Naive B cell (primary cell): ENCODE data around the gene PPP2R5C. TPM values are rescaled to one million over a fixed set of nuclear protein-coding genes. Genes with fewer than 3 reads are reported as not detected.
A peak's percentile ranks its signal among the peaks of the same experiment; 100 is the strongest.
"Not testable (repeated sequence)": the region's sequence is repeated elsewhere in the genome, so short reads cannot be mapped to it uniquely, and the experiment has no call there.

Experiments used
- ATAC-seq, 2 donors: fragments of 150-1000 bp; cut with Tn5 transposase; 2 replicates each; pipeline ENCODE4 v1.10.0; 2021; ENCODE audit warnings: low read depth in 2 of 2, mild to moderate bottlenecking in 2 of 2, moderate library complexity in 2 of 2
- DNase-seq: peaks from one replicate; pipeline ENCODE4 v3.0.0; 2022
- H3K27ac Mint-ChIP-seq, 6 donors: one replicate each; pipeline ENCODE4 v1.8.0; 2020 to 2022; ENCODE audit warnings: mild to moderate bottlenecking in 6 of 6, mixed read lengths in 6 of 6, moderate library complexity in 5 of 6, inconsistent platforms in 2 of 6
- H3K27me3 Mint-ChIP-seq, 3 donors: one replicate each; pipeline ENCODE4 v1.8.0; 2021 to 2022; ENCODE audit warnings: mixed read lengths in 3 of 3, mild to moderate bottlenecking in 1 of 3
- H3K36me3 Mint-ChIP-seq, 2 donors: one replicate each; pipeline ENCODE4 v1.8.0; 2020 to 2022; ENCODE audit warnings: mixed read lengths in 2 of 2, inconsistent platforms in 1 of 2, mild to moderate bottlenecking in 1 of 2
- H3K4me1 Mint-ChIP-seq, 3 donors: one replicate each; pipeline ENCODE4 v1.8.0; 2020 to 2022; ENCODE audit warnings: mixed read lengths in 3 of 3, inconsistent platforms in 1 of 3, mild to moderate bottlenecking in 1 of 3, moderate library complexity in 1 of 3
- H3K4me3 Mint-ChIP-seq, 8 donors: one replicate each; pipeline ENCODE4 v1.8.0; 2020 to 2022; ENCODE audit warnings: mild to moderate bottlenecking in 8 of 8, mixed read lengths in 8 of 8, moderate library complexity in 8 of 8, inconsistent platforms in 2 of 8
- H3K9me3 Mint-ChIP-seq, 7 donors: one replicate each; pipeline ENCODE4 v1.8.0; 2020 to 2022; ENCODE audit warnings: mixed read lengths in 7 of 7, mild to moderate bottlenecking in 5 of 7, inconsistent platforms in 2 of 7, moderate library complexity in 1 of 7
- polyA plus RNA-seq, 6 donors: library from polyadenylated mRNA; unstranded; fragments of 300-500 nt; fragmentation: Illumina TruSeq; gene quantifications; one replicate each; pipeline ENCODE4 v1.2.3, GENCODE V29; 2021; ENCODE audit warnings: low read depth in 6 of 6

Gene PPP2R5C
- polyA plus RNA-seq, 6 donors from 2014 or later: 64.5 to 117 (median 92.9) TPM

DNA sequence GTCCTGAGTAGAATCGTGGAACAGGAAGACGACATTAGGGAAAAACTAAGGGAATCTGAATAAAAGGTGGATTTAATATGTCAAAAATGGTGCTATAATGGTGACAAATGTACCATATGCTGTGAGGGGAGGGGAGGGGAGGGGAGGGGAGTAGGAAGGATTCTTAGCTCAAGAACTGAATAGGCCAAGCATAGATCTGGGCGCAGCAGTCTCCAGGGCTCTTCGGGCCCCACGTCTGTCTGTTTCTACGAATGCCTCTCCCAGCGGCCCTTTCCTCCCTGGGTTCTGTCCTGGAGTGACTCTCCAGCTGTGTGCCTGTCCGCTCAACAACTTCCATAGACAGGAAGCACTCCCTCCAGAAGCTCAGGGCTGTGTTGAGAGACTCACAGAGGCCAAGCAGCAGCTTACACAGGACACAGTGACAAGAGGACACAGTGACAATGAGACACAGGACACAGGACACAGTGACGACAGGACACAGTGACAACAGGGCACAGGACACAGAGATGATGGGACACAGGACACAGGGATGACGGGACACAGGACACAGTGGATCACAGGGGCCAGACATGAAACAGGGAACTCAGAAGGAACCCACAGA, 42.4 kb upstream of the PPP2R5C start:
- no peak for DNase-seq
- peaks cover 0 to 7% of the 10 kb centered on the region in 2 donors for H3K36me3 Mint-ChIP-seq
- H3K4me1 Mint-ChIP-seq: peaks cover 10 to 15% (median 15%) of the 10 kb centered on the region in 3 donors
- no peak for ATAC-seq
- peaks cover 27 to 52% (median 34%) of the 10 kb centered on the region in 3 donors for H3K27me3 Mint-ChIP-seq
- no peak overlapping the region for H3K4me3 Mint-ChIP-seq
- peaks cover 0 to 3% (median 0%) of the 10 kb centered on the region in 7 donors for H3K9me3 Mint-ChIP-seq
- H3K27ac Mint-ChIP-seq: no peak overlapping the region

DNA sequence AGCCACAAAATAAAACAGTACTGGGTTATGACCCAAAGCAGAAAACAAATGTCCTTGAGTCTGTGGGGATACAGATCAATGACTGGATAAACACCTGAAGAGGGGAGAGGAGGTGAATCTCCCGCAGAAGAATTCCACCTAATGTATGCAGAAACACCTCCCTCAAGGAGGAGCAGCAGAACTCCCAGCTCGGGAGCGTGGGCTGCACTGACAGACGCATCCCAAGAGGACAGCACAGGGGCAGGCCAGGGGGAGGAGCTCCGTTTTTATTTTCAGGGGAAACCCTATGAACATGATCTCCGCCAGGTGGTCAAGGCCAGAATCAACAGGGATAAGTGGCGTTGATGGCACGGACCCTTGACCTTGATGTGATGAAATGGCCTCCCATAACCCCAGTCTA, 41.8 kb upstream of the PPP2R5C start:
- peaks cover 0 to 2% (median 0%) of the 10 kb centered on the region in 7 donors for H3K9me3 Mint-ChIP-seq
- H3K27me3 Mint-ChIP-seq: peaks cover 23 to 52% (median 34%) of the 10 kb centered on the region in 3 donors
- ATAC-seq: no peak
- peak overlapping the region in 1 of 8 donors; percentile 13 for H3K4me3 Mint-ChIP-seq
- peaks cover 0 to 7% of the 10 kb centered on the region in 2 donors for H3K36me3 Mint-ChIP-seq
- peaks cover 10 to 15% (median 15%) of the 10 kb centered on the region in 3 donors for H3K4me1 Mint-ChIP-seq
- DNase-seq: no peak
- H3K27ac Mint-ChIP-seq: no peak overlapping the region

DNA sequence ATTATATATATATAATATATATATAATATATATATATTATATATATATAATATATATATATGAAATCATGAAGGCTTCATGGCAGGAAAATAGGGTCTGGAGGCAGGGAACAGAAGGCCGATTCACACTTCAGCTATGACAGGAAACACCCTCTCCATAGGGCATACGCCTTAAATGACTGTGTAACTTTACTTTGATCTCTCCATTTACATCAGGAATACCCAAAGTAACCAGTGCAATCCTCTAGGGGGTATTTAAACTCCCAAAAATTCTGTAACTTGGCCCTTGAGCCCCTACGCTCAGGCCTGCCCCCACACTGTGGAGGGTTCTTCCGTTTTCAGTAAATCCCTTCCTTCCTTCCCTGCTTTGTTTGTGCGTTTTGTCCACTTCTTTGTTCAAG, 40.4 kb upstream of the PPP2R5C start:
- Mint-ChIP-seq H3K4me1 (peaks cover 10 to 15% (median 15%) of the 10 kb centered on the region in 3 donors), H3K27me3 (peaks cover 23 to 43% (median 26%) of the 10 kb centered on the region in 3 donors), H3K4me3 (peak overlapping the region in 1 of 8 donors; percentile 37), H3K36me3 (peaks cover 0 to 7% of the 10 kb centered on the region in 2 donors), H3K9me3 (peaks cover 0 to 2% (median 0%) of the 10 kb centered on the region in 7 donors), H3K27ac (no peak overlapping the region)
- DNase-seq (no peak), ATAC-seq (no peak)

DNA sequence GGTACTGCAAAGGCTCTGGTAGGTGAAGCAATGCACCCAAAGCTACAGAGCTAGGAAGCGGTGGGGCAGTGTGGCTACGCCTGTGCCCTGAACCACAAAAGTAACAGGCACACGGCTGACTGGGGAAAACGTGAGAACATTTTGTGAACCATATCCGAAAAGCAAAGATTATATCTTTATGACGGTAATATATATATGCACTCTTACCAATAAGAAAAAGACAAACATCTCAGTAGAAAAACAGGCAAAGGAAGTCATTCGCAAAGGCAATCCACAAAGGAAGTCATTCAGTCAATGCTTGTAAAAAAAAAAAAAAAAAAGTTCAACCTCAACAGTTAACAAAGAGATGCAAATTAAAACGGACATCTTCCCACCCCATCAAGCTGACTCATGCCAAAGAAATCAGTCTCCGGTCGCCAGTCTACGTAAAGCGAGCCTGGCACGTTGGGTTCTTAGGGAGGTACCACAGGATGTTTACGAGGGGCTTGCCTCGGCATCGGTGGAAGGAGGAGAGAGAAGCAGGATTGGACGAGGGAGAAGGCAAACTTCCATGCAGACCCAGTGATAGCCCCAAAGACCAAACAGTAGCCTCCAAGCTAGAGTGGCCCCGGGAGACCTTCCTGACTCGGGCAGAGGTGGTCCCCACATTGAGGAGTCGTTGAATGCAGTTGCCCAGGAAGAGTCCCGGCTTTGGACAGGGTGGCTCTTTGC, 39.4 kb upstream of the PPP2R5C start:
- peak overlapping the region; percentile 15 to 73 (median 69) for H3K4me3 Mint-ChIP-seq
- peaks cover 0 to 2% (median 0%) of the 10 kb centered on the region in 7 donors for H3K9me3 Mint-ChIP-seq
- H3K4me1 Mint-ChIP-seq: peaks cover 10 to 15% (median 15%) of the 10 kb centered on the region in 3 donors
- H3K36me3 Mint-ChIP-seq: peaks cover 0 to 7% of the 10 kb centered on the region in 2 donors
- H3K27ac Mint-ChIP-seq: peak overlapping the region in 5 of 6 donors; percentile 42 to 97 (median 82)
- H3K27me3 Mint-ChIP-seq: peaks cover 17 to 39% (median 25%) of the 10 kb centered on the region in 3 donors
- ATAC-seq (peak; percentile 55 to 69), DNase-seq (peak; percentile 33)

DNA sequence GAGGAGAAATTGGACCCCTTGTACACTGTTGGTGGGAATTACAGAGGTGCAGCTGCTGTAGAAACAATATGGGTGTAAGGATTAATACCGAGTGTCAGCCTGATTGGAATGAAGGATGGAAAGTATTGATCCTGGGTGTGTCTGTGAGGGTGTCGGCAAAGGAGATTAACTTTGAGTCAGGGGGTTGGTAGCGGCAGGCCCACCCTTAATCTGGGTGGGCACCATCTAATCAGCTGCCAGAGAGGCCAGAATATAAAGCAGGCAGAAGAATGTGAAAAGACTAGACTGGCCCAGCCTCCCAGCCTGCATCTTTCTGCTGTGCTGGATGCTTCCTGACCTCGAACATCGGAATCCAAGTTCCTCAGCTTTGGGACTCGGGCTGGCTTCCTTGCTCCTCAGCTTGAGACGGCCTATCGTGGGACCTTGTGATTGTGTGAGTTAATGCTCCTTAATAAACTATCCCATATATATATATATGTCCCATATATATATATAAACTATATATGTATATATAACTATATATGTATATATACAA, 38.4 kb upstream of the PPP2R5C start:
- peak overlapping the region in 2 of 6 donors; percentile 23 to 62 for H3K27ac Mint-ChIP-seq
- ATAC-seq (peak in 1 of 2 donors; percentile 15), DNase-seq (no peak)
- peaks cover 0 to 7% of the 10 kb centered on the region in 2 donors for H3K36me3 Mint-ChIP-seq
- H3K4me1 Mint-ChIP-seq: peaks cover 10 to 15% (median 15%) of the 10 kb centered on the region in 3 donors
- H3K27me3 Mint-ChIP-seq: peaks cover 13 to 37% (median 25%) of the 10 kb centered on the region in 3 donors
- H3K4me3 Mint-ChIP-seq: no peak overlapping the region
- H3K9me3 Mint-ChIP-seq: peaks cover 0 to 2% (median 0%) of the 10 kb centered on the region in 7 donors

DNA sequence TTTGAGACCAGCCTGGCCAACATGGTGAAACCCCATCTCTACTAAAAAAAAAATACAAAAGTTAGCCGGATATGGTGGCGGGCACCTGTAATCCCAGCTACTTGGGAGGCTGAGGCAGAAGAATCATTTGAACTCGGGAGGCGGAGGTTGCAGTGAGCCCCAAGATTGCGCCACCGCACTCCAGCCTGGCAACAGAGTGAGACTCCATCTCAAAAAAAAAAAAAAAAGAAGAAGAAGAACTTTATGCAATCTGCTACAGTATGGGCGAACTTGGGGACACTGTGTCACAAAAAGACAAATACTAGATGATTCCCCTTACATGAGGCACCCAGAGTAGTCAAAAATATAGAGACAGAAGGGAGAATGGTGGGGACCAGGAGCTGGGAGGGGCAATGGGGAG, 35.9 kb upstream of the PPP2R5C start:
- H3K4me3 Mint-ChIP-seq, H3K27ac Mint-ChIP-seq, H3K9me3 Mint-ChIP-seq, DNase-seq, H3K36me3 Mint-ChIP-seq: not testable (repeated sequence)
- peak; percentile 15 to 26 for ATAC-seq
- Mint-ChIP-seq H3K27me3 (peaks cover 5 to 14% (median 11%) of the 10 kb centered on the region in 3 donors), H3K4me1 (peaks cover 8 to 15% (median 10%) of the 10 kb centered on the region in 3 donors)

DNA sequence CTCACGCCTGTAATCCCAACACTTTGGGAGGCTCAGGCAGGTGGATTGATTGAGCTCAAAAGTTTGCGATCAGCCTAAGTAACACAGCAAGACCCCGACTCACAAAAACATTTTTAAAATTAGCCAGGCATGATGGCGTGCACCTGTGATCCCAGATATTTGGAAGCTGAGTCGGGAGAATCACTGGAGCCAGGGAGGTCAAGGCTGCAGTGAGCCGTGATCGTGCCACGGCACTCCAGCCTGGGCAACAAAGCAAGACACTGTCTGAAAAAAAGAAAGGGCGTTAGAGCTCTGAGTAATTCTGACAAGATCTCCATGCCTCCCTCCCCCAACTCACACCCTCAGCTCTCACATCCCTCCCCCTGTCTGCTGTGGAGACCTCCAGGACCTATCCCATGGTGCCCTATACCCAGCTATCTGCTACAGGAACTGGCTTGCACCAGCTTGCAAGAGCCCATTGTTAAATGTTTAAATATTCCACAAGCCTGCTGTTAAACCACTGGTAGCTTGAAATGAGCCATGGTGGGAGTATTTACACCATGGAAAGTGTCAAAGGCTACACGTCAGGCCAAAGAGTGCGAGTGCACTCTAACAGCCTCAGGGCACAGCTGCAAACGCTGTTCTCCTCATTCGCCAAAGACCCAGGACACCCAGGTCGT, 35.1 kb upstream of the PPP2R5C start:
- no peak for DNase-seq
- H3K27ac Mint-ChIP-seq: no peak overlapping the region

DNA sequence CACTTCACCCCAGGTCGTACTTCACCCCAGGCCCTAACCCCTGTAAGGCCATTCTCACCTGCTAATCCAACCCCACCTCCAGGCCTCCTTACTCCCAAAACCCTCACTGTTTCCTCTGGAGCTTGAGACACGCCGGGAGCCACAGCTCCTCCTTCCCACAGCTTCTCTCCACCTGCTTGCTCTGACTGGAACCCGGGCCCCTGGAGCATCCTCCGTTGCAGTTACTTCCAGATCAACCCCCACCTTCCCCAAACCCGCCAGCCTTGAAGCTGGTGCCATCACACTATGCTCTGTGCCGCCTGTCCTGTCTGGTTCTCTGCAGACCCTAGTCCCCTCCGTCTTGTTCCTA, 34.6 kb upstream of the PPP2R5C start:
- DNase-seq: no peak
- ATAC-seq: no peak
- Mint-ChIP-seq H3K36me3 (no peaks in the 10 kb centered on the region), H3K27me3 (peaks cover 5 to 14% (median 11%) of the 10 kb centered on the region in 3 donors), H3K9me3 (peaks cover 0 to 3% (median 0%) of the 10 kb centered on the region in 7 donors), H3K4me1 (peaks cover 12 to 17% (median 17%) of the 10 kb centered on the region in 3 donors), H3K27ac (no peak overlapping the region), H3K4me3 (no peak overlapping the region)

More for the DNA sequence above, 35.1 kb upstream of the PPP2R5C start:
- ATAC-seq: no peak
- Mint-ChIP-seq H3K9me3 (peaks cover 0 to 3% (median 0%) of the 10 kb centered on the region in 7 donors), H3K27me3 (peaks cover 5 to 14% (median 11%) of the 10 kb centered on the region in 3 donors), H3K4me3 (no peak overlapping the region), H3K36me3 (no peaks in the 10 kb centered on the region), H3K4me1 (peaks cover 12 to 17% (median 16%) of the 10 kb centered on the region in 3 donors)

DNA sequence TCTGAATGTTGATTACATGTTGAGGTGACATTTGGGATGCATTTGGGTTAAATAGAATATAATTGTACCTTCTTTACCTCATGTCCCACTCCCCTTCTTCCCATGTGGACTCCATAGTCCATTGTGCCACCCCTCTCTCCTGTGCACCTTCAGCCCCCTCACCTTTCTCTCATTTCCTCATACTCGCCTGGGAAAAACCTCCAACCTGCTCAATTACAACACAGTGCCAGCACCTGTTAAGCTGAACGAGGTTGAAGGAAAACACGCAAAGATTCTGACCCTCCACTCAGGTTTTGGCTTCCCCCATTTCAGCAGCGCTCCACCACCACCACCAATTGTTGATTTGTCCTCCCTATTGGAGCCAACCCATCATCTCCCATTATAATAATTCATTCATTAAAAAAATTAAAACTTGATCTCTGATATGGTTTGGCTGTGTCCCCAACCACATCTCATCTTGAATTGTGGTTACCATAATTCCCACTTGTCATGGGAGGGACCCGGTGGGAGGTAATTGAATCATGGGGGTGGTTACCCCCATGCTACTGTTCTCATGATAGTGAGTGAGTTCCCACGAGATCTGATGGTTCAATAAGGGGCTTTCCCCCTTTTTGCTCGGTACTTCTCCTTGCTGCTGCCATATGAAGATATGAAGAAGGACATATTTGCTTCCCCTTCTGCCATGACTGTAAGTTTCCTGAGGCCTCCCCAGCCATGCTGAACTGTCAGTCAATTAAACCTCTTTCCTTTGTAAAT, 33.7 kb upstream of the PPP2R5C start:
- Mint-ChIP-seq H3K4me1 (peaks cover 6 to 17% (median 16%) of the 10 kb centered on the region in 3 donors), H3K27me3 (peaks cover 5 to 14% (median 11%) of the 10 kb centered on the region in 3 donors), H3K9me3 (peaks cover 0 to 3% (median 0%) of the 10 kb centered on the region in 7 donors), H3K27ac (peak overlapping the region in 4 of 6 donors; percentile 22 to 86 (median 59)), H3K4me3 (no peak overlapping the region), H3K36me3 (no peaks in the 10 kb centered on the region)
- ATAC-seq: no peak
- no peak for DNase-seq

DNA sequence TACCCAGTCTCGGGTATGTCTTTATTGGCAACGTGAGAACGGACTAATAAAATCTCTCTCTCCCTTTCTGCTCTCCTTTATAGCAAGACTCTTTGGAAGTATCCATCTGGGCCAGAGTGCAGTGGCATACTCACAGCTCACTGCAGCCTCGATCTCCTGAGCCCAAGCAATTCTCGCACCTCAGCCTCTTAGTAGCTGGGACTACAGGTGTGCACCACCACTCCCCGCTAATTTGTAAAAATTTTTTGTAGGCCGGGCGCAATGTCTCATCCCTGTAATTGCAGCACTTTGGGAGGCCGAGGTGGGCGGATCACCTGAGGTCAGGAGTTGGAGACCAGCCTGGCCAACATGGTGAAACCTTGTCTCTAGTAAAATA, 33.2 kb upstream of the PPP2R5C start:
- DNase-seq (no peak), ATAC-seq (no peak)
- no peaks in the 10 kb centered on the region for H3K36me3 Mint-ChIP-seq
- peaks cover 5 to 14% (median 11%) of the 10 kb centered on the region in 3 donors for H3K27me3 Mint-ChIP-seq
- H3K4me3 Mint-ChIP-seq: no peak overlapping the region
- H3K4me1 Mint-ChIP-seq: peaks cover 6 to 17% (median 16%) of the 10 kb centered on the region in 3 donors
- peak overlapping the region in 2 of 6 donors; percentile 58 to 86 for H3K27ac Mint-ChIP-seq
- H3K9me3 Mint-ChIP-seq: peaks cover 0 to 3% (median 0%) of the 10 kb centered on the region in 7 donors

DNA sequence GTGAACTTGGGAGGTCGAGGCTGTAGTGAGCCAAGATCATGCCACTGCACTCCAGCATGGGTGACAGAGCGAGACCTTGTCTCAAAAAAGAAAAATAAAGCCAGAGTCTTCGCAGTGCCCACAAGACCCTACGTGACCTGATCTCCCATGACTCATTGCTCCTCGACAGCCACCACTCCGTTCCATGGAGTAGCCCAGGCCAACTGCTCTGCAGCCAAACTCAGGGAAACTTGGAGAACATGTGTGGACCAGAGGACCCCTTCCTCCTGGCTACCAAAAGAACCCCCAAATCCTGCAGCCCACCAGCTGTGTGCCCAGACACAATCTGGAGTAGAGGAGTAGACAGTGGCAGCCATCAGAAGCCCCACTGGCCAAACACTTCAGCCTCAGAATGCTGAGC, 32.1 kb upstream of the PPP2R5C start:
- Mint-ChIP-seq H3K9me3 (peaks cover 0 to 3% (median 0%) of the 10 kb centered on the region in 7 donors), H3K4me1 (peaks cover 6 to 17% (median 16%) of the 10 kb centered on the region in 3 donors), H3K4me3 (no peak overlapping the region), H3K27me3 (peaks cover 5 to 14% (median 11%) of the 10 kb centered on the region in 3 donors), H3K36me3 (no peaks in the 10 kb centered on the region), H3K27ac (peak overlapping the region in 1 of 6 donors; percentile 34)
- DNase-seq (no peak), ATAC-seq (no peak)

DNA sequence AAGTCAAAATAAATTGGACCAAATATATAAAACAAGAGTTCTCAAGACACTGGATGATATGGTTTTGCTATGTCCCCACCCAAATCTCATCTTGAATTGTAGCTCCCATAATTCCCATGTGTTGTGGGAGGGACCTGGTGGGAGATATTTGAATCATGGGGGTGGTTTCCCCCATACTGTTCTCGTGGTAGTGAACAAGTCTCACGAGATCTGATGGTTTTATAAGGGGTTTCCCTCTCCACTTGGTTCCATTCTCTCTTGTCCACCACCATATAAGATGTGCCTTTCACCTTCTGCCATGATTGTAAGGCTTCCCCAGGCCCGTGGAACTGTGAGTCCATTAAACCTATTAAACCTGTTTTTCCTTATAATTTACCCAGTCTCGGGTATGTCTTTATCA, 31.4 kb upstream of the PPP2R5C start:
- Mint-ChIP-seq H3K27ac (peak overlapping the region in 1 of 6 donors; percentile 34), H3K4me1 (peaks cover 6 to 17% (median 16%) of the 10 kb centered on the region in 3 donors), H3K27me3 (peaks cover 5 to 14% (median 11%) of the 10 kb centered on the region in 3 donors)
- H3K36me3 Mint-ChIP-seq, H3K4me3 Mint-ChIP-seq, ATAC-seq, H3K9me3 Mint-ChIP-seq, DNase-seq: not testable (repeated sequence)
